GM23248 (cell line): ENCODE measurements around the gene RTN4RL2.

ENCODE experiments used
- EZH2 ChIP-seq: fragments of 200-600 bp; sonication (generic); IDR thresholded peaks from 2 replicates; pipeline ENCODE4 v1.6.1; 2018; ENCODE audit warnings: antibody characterized with exemption, mild to moderate bottlenecking; ENCODE audit not compliant: insufficient read depth, poor library complexity, severe bottlenecking
- EZH2phosphoT487 ChIP-seq: fragments of 200-600 bp; sonication (generic); IDR thresholded peaks from 2 replicates; pipeline ENCODE4 v1.6.1; 2018; ENCODE audit warnings: antibody characterized with exemption, moderate library complexity, mild to moderate bottlenecking, low read depth; ENCODE audit not compliant: insufficient read depth

DNA sequence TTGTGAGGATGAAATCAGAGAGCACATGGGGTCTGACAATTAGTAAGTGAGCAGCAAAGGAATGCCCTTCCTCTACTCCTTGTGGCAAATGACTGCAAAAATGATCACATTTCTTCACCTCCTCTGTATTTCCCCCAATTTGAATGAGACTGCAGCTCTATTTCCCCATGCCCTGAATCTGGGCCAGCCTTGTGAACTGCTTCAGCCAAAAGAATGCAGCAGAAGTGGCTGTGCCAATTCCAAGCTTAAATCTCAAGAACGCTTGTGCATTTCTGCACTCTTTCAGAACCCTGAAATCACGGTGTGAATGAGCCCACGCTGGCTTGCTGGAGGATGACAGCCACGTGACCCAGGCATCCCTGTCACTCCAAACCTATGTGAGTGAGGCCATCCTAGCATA lies 43.3 kb upstream of the RTN4RL2 start:
- TF ChIP-seq EZH2phosphoT487 = no peak
- no peak for TF ChIP-seq EZH2
